IMR-90 (cell line): ENCODE measurements around the gene ZNF385B.

Source experiments
- CEBPB ChIP-seq: IDR thresholded peaks from 2 replicates; pipeline ENCODE4 v1.6.1; 2012; ENCODE audit warnings: low read depth, low read length, improper control_type of control experiment
- CHD1 ChIP-seq: IDR thresholded peaks from 2 replicates; pipeline ENCODE4 v1.6.1; 2012; ENCODE audit warnings: low read depth, low read length, improper control_type of control experiment
- CTCF ChIP-seq: conservative IDR thresholded peaks from 2 replicates; pipeline ENCODE4 v1.5.1; 2012; ENCODE audit warnings: mild to moderate bottlenecking, low read depth, low read length, improper control_type of control experiment
- MAZ ChIP-seq: IDR thresholded peaks from 2 replicates; pipeline ENCODE4 v1.6.1; 2012; ENCODE audit warnings: low read depth, mild to moderate bottlenecking, low read length, improper control_type of control experiment, moderate library complexity, borderline replicate concordance
- MXI1 ChIP-seq: IDR thresholded peaks from 2 replicates; pipeline ENCODE4 v1.6.1; 2012; ENCODE audit warnings: low read depth, mild to moderate bottlenecking, low read length, moderate library complexity, borderline replicate concordance
- POLR2A ChIP-seq: IDR thresholded peaks from 2 replicates; pipeline ENCODE4 v1.6.1; 2012; ENCODE audit warnings: mild to moderate bottlenecking, low read depth, low read length
- RAD21 ChIP-seq: IDR thresholded peaks from 2 replicates; pipeline ENCODE4 v1.6.1; 2012; ENCODE audit warnings: low read length, improper control_type of control experiment

- no peak for TF ChIP-seq CTCF
- TF ChIP-seq MAZ, result no peak
- TF ChIP-seq CHD1, result no peak
- no peak for TF ChIP-seq POLR2A
- TF ChIP-seq RAD21, result no peak
- TF ChIP-seq CEBPB, result no peak
- TF ChIP-seq MXI1, result no peak
Observed at GRCh38 chr2:179715196-179715595, 146.2 kb downstream of the ZNF385B start.
